ENCODE results near the gene PTX4.

DNA sequence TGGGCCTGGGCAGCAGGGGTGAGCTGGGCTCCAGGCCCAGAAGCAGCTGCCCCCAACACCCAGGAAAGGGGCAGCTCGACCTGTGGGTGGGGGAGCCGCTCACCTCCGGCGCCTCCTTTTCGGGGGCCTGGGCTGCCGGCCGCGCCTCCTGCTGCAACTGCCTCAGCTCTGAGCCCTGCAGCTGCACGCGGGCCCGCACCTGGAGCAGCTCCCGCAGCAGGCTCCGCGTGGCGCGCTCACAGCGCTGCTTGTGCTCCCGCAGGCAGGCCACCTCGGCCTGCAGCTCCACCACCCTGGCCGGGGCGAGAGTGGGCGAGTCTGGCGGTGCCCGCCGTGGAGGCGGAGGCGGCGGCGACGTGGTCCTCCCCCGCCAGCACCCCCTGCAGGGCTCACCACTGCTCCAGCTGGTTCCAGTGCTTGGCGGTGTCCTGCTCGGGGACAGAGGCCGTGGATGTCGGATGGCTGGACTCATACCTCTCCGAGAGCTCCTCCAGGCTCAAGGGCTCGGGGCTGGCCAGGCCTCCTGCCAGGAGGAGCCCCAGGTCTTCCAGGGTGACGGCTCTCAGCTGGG, 45.3 kb downstream of the PTX4 start:
- TF ChIP-seq, protein P1, sequence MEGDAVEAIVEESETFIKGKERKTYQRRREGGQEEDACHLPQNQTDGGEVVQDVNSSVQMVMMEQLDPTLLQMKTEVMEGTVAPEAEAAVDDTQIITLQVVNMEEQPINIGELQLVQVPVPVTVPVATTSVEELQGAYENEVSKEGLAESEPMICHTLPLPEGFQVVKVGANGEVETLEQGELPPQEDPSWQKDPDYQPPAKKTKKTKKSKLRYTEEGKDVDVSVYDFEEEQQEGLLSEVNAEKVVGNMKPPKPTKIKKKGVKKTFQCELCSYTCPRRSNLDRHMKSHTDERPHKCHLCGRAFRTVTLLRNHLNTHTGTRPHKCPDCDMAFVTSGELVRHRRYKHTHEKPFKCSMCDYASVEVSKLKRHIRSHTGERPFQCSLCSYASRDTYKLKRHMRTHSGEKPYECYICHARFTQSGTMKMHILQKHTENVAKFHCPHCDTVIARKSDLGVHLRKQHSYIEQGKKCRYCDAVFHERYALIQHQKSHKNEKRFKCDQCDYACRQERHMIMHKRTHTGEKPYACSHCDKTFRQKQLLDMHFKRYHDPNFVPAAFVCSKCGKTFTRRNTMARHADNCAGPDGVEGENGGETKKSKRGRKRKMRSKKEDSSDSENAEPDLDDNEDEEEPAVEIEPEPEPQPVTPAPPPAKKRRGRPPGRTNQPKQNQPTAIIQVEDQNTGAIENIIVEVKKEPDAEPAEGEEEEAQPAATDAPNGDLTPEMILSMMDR (conservative IDR thresholded peaks at IDR 0.05; ENCODE audit: low read depth, low read length), result no peak
- TF ChIP-seq EZH2phosphoT487 (IDR thresholded peaks at IDR 0.05; ENCODE audit: borderline replicate concordance, low read length), result no peak

All from PC-3 (cell line).